T-helper 2 cell (primary cell): ENCODE measurements around the gene DENND1B.

Experiments used
- DNase-seq, 5 experiments: peaks; one replicate each; pipeline versions ENCODE4 v3.0.0 to v3.0.0-alpha.2; 2012 to 2022

The DENND1B gene

DNA sequence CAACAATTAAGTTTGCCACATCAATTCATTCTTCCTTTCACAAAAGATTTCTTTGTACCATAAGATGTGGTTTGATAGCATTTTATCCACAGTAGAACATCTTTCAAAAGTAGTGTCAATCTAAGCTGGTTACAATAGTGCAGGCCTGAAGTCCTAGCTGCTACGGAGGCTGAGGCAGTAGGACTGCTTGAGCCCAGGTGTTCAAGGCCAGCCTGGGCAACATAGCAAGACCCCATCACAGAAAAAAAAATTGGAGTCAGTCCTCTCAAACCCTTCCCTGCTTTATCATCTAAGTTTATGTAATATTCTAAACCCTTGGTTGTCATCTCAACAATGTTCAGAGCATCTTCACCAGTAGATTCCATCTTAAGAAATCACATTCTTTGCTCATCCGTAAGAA is 31.7 kb downstream of the DENND1B start:
- no peak for DNase-seq

DNA sequence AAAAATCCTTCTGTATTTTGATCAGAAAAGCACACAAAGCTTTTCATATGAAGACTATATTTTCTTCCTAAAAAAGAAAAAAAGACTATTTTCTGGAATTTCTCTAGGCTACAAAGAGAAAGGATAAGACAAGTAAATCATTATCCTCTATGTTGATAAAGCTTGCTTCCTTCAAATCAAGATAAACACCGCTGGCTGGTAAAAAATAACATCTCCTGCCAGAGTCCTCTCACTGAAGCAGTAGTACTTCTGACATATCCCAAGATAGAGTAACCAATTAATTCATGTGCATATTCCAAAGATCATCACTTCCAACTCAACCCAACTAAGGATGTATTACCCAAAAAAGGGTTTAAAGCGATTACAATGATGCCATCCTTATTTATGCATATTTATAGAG is 34.3 kb downstream of the DENND1B start:
- DNase-seq, result no peak

DNA sequence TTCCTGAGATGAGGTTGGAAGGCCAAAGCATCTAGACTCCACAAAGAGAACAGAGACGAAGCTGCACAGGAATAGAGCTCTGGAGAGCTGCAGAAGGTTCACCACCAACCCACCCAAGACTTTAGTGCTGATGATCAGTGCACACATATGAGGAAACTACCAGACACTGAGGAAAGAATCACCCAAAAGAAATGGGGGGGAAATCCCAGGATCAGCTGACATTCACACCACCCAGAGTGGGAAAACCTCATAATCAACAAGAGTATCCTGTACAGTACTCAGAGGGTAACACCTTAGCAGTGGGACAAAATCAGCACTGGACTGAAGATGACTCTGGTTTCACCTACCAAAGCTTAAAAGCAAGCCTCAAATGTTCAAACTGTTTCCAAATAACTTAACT is 36.4 kb downstream of the DENND1B start:
- no peak for DNase-seq

DNA sequence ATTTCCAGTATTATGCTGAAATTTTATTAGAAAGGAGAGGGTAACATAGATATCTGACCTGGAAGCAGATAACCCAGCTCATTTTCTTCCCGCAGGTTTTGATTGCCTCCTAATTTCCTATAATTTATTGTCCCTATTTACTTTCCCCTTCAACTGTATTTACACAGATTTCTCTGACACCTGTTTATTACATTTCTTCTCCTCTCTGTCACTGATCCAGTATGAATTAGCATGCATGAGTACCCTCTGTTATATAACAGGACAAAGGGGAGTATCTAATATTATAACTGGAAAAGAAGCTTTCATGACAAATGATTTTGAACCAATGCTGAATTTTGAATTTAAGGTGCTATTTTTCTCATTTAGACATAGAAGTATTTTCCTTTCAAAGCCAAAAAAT is 37.4 kb downstream of the DENND1B start:
- no peak for DNase-seq

DNA sequence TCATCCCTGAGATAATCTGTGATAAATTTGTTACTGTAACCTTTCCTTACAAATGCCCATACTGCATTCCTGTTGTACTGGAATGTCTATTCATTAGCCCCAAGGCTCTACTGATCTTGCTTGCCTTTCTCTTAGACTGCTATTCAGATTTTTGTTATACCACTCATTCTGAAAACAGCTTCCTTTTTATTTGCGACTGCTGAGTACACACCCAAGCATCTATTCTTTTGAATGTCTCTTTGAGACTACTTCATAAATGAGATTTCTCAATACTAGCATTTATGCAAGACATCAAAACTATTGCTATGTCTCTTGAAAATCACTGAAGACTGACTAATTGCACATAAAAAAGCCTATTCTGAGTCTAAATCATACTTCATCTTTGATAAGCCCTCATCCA is 38.6 kb downstream of the DENND1B start:
- no peak for DNase-seq

DNA sequence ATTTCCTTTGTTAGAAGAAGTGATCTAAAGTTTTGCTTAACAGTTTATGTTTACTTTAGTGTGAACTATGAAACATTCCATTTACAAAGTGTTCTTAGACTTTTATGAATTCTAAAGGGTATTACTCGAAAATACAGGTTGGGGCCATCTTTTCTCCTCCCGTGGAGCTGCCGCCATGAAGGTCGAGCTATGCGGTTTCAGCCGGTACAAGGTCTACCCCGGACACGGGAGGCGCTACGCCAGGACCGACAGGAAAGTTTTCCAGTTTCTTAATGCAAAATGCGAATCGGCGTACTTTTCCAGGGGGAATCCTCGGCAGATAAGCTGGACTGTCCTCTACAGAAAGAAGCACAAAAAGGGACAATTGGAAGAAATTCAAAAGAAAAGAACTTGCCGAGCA is 39.8 kb downstream of the DENND1B start:
- no peak for DNase-seq

DNA sequence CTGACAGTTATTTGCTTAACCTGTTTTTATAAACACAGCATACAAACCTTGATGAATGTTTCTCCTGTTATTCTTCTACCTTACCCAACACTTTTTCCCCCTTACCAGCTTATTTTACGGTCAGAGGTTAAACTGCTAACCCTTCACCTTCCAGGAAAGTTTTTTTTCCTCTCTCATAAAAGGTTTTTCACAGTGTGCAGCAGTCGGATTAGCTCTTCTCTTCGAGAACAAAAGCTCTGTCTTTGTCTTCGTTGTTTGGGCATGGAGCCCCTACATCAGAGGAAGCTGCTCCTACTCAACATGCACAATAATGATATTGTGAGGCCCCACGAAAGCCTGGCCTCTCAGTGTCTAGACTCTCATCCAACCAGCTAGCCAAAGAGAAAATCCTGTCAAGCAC is 42.0 kb downstream of the DENND1B start:
- no peak for DNase-seq

DNA sequence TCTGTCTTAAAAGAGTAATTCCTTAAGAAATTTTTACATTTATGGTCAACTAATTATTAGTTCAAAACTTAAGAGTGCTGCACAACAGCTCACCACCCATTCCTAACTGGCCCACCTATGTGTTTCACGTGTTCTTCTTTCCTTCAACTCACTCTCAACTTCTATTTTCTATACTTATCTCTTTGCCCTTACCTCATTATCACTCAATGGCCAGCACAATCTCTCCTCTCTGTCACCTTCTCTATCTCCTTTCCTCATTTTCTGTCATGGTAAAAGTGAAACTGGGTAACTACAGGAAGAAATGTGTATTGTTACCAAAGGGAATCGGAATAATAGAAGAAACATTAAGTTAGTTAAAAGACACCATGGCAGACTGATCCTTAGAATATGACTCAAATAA is 43.1 kb downstream of the DENND1B start:
- DNase-seq, result no peak

DNA sequence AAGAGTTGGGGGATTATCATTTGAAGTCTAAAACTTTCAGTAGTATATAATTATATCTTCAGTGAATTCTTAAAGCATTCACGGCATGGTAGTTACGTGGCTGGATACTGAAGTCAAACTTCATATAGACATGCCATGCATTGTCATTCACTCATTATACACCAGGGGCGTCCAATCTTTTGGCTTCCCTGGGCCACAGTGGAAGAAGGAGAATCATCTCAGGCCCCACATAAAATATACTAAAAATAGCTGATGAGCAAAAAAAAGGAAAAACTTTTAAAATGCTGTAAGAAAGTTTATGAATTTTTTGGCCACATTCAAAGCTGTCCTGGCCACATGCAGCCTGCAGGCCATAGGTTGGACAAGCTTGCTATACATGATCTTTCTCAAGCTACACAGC is 43.8 kb downstream of the DENND1B start:
- DNase-seq, result no peak

DNA sequence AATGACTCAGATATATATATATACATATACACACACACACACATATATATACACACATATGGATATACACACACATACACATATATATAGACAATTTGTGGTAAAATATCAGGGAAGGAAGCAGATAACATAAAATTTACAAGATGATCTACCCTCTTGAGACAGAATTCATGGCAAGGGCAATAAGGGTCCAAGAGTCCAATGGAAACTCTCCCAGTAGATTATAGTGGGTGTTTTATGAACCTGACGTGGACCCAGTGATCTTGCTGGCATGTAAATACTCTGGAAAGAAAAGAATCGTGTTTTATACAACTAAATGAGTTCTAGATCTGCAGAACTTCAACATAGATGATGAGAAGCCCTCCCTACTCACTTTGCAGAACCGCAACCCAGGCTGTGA is 49.3 kb downstream of the DENND1B start:
- DNase-seq, result no peak

DNA sequence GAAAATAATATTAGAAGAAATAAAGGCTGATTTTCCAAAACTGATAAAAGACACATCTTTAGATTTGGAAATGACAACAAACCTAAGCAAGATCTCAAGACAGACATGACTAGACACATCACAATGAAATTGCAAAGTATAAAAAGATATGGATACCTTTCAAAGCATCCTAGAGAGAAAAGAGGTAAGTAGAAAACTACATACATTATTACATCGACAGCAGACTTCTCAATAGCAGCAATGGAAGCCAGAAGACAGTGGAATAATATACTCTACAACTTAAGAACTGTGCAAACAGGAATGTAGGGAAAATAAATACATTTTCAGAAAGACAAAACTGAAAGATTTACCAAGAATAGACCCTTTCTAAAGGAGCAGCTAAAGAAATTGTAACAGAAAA is 50.2 kb downstream of the DENND1B start:
- DNase-seq, result peak in 1 of 5 experiments; percentile 54

DNA sequence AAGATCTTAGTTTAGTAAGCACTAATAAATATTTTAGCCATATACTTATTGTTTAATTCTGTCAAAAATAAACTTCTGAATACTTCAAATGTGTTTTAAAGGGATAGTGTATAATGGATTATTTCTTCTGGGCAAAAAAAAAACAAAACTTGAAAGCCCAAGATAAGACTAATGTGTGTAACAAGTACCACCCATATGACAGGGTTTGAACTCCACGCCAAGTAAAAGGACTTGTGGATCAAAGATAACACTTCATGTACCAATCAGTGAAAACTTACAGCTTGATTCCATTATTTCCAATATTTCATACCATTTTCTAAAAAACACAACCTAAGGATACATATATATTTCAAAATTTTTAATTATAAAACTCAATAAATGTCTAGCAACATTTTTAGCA is 59.5 kb downstream of the DENND1B start:
- DNase-seq, result no peak

DNA sequence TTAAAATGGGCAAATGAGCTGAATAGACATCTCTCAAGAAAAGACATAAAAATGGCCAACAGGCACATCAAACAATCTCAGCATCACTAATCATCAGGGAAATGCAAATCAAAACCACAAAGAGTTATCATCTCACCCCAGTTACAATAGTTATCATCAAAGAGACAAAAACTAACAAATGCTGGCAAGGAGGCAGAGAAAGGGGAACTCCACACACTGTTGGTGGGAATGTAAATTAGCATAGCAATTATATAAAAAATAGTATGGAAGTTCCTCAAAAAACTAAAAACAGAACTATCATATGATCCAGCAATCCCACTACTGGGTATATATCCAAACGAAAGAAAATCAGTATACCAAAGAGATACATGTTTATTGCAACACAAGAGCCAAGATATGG is 68.7 kb downstream of the DENND1B start:
- no peak for DNase-seq

DNA sequence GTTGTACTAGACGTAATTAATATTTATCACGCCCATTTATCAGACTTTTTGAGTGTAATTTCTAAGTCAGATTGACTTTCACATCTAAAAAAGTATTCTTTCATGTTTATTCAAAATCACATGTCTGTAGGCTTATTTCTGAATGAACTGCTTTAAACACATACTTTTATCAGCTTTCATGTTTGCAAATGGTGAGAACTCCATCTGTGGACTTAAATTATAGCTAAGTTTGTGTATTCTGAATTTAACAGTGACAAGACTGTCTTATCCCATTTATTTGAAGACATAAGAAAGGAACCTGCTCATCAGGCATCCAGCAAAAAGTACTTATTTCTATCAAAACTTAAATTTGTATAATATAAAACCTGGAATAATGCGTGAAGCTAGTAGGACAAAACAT is 69.3 kb downstream of the DENND1B start:
- DNase-seq, result no peak

DNA sequence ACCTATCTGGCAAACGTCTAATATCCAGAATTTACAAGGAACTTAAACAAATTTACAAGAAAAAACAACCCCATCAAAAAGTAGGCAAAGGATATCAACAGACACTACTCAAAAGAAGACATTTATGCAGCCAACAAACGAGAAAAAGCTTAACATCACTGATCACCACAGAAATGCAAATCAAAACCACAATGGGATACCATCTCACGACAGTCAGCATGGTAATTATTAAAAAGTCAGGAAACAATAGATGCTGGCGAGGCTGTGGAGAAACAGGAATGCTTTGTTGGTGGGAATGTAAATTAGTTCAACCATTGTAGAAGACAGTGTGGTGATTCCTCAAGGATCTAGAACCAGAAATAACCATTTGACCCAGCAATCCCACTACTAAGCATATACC is 74.6 kb downstream of the DENND1B start:
- DNase-seq, result peak in 1 of 5 experiments; percentile 20

DNA sequence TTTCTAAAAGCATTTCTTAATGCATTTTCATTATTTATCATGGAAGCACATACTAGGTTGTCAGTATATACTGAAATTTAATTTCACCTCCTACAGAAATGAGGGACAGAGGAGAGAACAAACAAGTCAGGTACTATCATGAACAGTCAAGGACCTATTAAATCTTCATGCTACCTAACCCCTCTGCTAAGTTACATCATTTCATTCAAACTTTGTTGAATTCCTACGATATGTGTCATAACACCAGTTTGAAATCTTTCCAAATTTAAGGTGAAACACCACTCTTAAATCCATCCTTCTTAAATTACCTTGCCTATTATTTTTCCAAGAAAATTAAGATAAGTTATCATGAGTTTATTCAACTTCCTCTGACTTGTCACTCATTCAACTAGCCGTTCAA is 78.9 kb downstream of the DENND1B start:
- DNase-seq, result no peak

DNA sequence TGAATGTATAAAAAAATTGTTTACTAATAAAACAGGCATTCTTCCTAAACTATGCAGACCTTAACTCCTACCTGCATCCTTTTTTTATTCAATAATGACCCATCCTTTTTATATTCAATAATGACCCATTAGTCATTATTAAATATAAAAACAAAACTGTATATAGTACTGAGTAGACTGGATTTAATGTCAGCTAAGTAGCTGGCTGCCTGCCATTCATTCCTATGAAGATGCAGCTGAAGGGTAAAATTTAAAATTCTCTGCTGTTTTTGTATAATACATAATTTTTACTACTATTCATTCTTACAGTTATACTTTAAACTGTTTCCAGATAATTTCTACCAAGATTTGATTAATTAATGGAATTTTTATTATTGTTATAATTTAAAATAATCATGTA is 79.3 kb downstream of the DENND1B start:
- DNase-seq, result no peak

DNA sequence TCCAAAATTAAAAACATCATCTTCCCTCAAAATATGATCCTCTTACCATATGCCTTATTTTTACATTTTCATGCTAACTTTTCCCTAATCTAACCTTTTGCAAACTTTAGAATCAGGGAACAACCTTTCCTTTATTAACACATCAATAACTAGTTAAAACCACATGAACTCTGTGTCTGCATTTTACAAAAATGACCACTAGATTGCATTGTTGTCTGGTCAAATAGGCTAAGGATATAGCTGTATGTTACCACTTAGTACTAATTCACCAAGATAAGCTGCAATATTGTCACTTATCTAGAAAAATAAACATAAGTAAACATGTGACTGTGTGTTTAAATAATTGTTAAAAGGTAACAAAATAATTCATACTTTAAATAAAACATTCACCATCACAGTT is 82.3 kb downstream of the DENND1B start:
- no peak for DNase-seq

DNA sequence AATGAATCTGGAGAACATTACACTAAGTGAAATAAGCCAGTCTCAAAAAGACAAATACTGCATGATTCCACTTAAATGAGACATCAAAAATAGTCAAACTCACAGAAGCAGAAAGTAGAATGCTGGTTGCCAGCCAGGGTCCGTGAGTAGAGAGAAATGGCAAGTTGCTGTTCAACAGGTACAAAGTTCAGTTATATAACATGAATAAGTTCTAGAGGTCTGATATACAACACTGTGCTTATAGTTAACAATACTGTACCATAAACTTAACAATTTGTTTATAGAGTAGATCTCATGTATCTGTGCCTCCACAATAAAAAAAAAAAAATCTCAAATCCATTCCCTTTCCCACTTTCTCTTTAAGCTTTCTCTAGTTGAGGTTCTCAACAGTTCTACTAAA is 83.5 kb downstream of the DENND1B start:
- no peak for DNase-seq

DNA sequence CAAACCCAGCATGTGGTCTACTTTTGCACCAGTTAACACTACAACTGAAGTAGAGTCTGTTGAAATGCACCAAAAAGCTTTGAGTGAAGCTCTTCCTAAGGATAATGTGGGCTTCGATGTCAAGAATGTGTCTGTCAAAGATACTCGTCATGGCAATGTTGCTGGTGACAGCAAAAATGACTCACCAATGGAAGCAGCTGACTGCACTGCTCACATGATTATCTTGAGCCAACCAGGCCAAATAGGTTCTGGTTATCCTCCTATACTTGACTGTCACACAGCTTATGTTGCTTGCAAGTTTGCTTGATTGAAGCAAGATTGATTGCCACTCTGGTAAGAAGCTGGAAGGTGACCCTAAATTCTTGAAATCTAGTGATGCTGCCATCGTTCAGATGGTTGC is 85.2 kb downstream of the DENND1B start:
- DNase-seq, result no peak

DNA sequence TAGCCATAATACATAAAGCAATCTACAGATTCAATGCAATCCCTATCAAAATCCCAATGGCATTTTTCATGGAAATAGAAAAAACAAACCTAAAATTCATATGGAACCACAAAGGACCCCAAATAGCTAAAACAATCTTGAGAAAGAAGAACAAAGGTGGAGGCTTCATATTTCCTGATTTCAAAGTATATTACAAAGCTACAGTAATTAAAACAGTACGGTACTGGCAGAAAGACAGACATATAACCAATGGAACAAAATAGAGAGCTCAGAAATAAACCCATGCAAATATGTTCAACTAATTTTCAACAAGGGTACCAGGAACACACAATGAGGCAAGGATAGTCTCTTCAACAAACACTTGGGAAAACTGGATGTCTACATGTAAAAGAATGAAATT is 87.0 kb downstream of the DENND1B start:
- no peak for DNase-seq

DNA sequence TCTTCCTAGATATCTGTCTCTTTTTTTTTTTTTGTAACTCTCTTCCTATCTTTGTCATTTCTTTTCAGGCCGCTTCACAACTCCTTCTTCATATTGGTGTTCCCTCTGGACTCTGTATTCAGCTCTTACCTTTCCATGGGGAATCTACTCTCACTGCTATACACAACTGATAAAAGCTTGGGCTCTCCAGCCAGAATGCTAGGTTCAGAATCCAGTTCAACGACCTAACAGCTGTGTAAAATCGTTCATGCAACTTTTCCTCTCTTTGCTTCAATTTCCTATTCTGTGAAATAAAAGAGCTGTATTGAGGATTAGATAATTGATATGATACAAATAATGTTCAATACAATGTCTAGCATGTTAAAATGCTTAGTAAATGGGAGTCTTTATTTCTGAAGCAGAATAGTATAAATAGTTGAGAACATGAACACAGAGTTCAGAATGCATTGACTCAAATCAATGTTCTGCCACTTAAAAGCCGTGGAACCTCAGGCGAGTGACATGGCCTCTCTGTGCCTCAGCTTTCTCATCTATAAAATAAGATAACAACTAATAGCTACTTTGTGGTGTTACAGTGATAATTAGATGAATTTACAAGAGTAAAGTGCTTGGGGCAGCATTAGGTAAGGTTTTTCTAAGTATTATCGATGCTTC is 88.5 kb downstream of the DENND1B start:
- DNase-seq, result no peak

DNA sequence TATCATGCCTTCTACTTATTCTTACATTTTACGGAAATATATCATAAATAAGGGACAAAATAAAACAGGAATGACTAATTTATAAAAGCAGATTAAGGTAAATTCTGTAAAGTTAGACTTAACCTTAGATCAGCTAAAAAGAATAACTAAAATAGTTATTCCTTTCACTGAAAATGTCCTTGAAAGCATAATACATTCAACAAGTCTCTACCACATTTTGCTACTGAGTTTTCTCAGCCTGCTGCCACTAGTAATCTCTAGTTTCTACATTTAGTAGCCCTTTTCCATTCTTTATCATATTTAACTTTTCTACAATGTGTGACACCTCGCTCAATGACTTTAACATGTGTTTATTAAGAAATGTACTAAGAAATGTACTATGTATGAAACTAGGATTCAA is 89.0 kb downstream of the DENND1B start:
- no peak for DNase-seq

DNA sequence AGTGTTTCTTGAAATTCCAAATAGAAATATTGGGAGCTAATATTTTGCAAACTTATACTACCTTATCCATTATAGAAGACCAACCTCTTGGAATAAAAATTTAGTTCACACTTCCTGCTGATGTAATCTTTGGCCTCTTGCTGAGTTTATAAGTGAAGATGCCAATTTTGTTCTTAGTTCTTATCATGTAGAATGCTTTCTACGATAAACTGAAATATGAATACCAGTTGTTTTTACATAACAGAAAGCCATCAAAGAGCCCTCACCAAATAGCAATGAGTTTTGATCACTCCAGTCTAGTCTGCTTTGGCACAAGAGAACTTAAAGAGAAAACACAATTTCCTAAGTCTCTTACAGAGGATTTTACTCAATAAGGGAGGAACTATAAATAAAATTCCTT is 89.5 kb downstream of the DENND1B start:
- no peak for DNase-seq

DNA sequence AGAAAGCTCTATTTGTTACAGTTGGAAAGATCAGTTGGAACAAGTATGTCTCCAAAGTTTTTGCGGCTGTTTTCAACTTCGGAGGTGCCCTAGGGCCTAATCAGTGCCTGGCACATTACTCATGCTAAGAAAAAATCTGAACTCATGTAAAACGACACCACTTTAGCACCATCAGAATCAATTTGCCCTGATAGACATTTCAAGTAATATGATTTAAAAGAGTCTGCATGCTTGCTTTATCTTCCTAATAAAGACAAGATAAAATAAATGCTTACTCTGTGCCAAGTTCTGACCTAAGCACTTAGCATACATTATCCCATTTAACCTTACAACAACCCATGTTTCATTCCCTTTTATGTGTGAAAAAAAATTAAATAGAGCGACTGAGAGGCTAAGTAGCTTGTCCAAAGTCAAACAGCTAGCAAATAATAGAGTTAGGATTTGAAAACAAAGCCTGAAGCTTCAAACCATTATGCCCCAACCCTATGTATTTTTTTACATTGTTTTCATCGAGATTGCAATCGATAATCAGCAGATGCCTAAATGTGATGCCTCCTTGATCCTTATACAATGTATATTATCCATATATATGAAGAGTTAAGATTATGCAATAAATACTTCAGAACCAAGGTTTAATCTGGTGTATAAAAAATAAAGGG is 91.3 kb downstream of the DENND1B start:
- no peak for DNase-seq
